ENCODE data around the gene SPACA6.

DNA sequence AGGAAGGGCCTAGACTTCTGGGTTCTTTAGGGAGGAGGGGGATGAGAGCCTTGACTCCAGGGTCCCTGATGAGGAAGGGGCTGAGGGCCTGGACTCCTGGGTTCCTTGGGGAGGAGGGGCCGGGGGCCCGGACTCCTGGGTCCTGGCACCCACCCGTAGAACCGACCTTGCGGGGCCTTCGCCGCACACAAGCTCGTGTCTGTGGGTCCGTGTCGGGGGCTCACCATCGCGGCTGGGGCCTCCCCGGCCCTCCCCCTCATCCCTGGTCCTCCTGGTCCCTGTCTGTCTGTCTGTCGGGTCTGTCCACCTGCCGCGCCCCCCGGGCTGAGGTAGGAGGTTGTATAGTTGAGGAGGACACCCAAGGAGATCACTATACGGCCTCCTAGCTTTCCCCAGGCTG, 662 bp upstream of the SPACA6 start:
- TF ChIP-seq, protein P1, sequence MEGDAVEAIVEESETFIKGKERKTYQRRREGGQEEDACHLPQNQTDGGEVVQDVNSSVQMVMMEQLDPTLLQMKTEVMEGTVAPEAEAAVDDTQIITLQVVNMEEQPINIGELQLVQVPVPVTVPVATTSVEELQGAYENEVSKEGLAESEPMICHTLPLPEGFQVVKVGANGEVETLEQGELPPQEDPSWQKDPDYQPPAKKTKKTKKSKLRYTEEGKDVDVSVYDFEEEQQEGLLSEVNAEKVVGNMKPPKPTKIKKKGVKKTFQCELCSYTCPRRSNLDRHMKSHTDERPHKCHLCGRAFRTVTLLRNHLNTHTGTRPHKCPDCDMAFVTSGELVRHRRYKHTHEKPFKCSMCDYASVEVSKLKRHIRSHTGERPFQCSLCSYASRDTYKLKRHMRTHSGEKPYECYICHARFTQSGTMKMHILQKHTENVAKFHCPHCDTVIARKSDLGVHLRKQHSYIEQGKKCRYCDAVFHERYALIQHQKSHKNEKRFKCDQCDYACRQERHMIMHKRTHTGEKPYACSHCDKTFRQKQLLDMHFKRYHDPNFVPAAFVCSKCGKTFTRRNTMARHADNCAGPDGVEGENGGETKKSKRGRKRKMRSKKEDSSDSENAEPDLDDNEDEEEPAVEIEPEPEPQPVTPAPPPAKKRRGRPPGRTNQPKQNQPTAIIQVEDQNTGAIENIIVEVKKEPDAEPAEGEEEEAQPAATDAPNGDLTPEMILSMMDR (conservative IDR thresholded peaks at IDR 0.05 in 1 of 2, IDR thresholded peaks at IDR 0.05 in 1 of 2; ENCODE audit: extremely low read depth in 1 of 2, insufficient read depth in 1 of 2, low read depth in 1 of 2, low read length in 2 of 2) = no peak
- no peak for TF ChIP-seq EZH2 (IDR thresholded peaks at IDR 0.05; ENCODE audit: borderline replicate concordance, low read length)
